Cardiac muscle cell (in vitro differentiated cells and primary cell): ENCODE measurements around the gene C1S. TPM values are rescaled to one million over a fixed set of nuclear protein-coding genes. Genes with fewer than 3 reads are reported as not detected.

Experiments
- DNase-seq, 2 donors: peaks; one replicate each; pipeline versions ENCODE4 v3.0.0 to v3.0.0-alpha.2; 2010 to 2017; ENCODE audit warnings: low read depth in 1 of 2, low spot score in 1 of 2
- H3K27ac ChIP-seq: fragments of 200-600 bp; sonication (generic); 2 replicates; pipeline ENCODE4 v1.5.1; 2016
- H3K27me3 ChIP-seq: fragments of 200-600 bp; sonication (generic); 2 replicates; pipeline ENCODE4 v1.6.0; 2016; ENCODE audit warnings: control low read depth
- H3K36me3 ChIP-seq: fragments of 200-600 bp; sonication (generic); 2 replicates; pipeline ENCODE4 v1.5.1; 2016; ENCODE audit warnings: control low read depth
- H3K4me1 ChIP-seq: fragments of 200-600 bp; sonication (generic); 2 replicates; pipeline ENCODE4 v1.8.1; 2017; ENCODE audit warnings: low read depth, mild to moderate bottlenecking, mixed run types
- H3K4me3 ChIP-seq: fragments of 200-600 bp; sonication (generic); 2 replicates; pipeline ENCODE4 v1.5.1; 2016; ENCODE audit warnings: mild to moderate bottlenecking
- H3K9me3 ChIP-seq: fragments of 200-600 bp; sonication (generic); 2 replicates; pipeline ENCODE4 v1.5.1; 2017; ENCODE audit warnings: low read depth, mild to moderate bottlenecking, control low read depth
- polyA plus RNA-seq: library from polyadenylated mRNA; unstranded; fragments of >200 nt; fragmentation: Nextera tagmentation; extraction: Ambion mirVana; gene quantifications from 2 replicates; pipeline ENCODE4 v1.2.1, GENCODE V29; 2016
- total RNA-seq: library from RNA; depleted of rRNA; stranded (reverse); fragments of >200 nt; gene quantifications from 2 replicates; pipeline ENCODE4 v1.2.3, GENCODE V29; 2016
- TF ChIP-seq, protein P1 (sequence below): IDR thresholded peaks from 2 replicates; pipeline ENCODE4 v1.5.1; 2012; ENCODE audit warnings: low read depth, mild to moderate bottlenecking, low read length

Gene C1S
- total and polyA plus RNA-seq, 2 experiments from 2014 or later, result 5.0 to 7.3 TPM

DNA sequence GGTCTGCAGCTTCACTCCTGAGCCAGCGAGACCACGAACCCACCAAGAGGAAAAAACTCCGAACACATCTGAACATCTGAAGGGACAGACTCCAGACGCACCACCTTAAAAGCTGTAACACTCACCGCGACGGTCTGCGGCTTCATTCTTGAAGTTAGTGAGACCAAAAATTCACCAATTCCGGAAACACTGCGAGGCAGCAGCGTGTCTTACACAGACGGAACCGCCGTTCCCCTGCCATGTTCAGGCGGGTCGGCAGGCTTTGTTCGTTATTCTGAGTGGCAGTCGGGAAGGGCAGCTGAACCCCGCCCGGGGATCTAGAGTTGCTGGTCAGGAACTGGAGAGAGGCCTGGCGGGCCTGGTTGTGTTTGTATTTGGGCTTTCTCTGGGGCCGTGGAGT lies 21.9 kb upstream of the C1S start:
- no peaks in the 10 kb centered on the region for H3K27me3 ChIP-seq
- TF ChIP-seq, protein P1, sequence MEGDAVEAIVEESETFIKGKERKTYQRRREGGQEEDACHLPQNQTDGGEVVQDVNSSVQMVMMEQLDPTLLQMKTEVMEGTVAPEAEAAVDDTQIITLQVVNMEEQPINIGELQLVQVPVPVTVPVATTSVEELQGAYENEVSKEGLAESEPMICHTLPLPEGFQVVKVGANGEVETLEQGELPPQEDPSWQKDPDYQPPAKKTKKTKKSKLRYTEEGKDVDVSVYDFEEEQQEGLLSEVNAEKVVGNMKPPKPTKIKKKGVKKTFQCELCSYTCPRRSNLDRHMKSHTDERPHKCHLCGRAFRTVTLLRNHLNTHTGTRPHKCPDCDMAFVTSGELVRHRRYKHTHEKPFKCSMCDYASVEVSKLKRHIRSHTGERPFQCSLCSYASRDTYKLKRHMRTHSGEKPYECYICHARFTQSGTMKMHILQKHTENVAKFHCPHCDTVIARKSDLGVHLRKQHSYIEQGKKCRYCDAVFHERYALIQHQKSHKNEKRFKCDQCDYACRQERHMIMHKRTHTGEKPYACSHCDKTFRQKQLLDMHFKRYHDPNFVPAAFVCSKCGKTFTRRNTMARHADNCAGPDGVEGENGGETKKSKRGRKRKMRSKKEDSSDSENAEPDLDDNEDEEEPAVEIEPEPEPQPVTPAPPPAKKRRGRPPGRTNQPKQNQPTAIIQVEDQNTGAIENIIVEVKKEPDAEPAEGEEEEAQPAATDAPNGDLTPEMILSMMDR, result no peak
- H3K9me3 ChIP-seq, result no peaks in the 10 kb centered on the region
- H3K4me3 ChIP-seq, result no peak overlapping the region
- no peak overlapping the region for H3K27ac ChIP-seq
- H3K36me3 ChIP-seq, result no peaks in the 10 kb centered on the region
- no peaks in the 10 kb centered on the region for H3K4me1 ChIP-seq
- DNase-seq, result no peak

DNA sequence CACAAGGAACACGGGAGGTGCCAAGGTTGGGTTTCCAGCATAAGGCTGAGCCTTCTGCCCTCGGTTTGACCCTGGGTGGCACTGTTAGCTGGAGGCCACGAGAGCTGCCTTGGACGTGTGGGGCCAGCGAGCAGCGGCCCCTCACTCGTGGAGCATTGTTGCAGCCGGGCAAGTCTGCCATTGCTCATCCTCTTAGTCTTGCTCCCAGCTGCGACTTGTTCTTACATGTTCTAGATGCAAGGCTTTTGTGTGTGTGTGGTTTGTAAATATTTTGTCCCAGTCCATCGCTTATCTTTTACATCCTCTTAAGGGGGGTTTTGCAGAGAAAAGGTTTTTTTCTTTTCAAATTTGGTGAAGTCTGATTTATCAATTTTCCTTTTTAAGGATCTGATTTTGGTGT lies 21.1 kb upstream of the C1S start:
- no peaks in the 10 kb centered on the region for H3K36me3 ChIP-seq
- no peak overlapping the region for H3K4me3 ChIP-seq
- no peaks in the 10 kb centered on the region for H3K9me3 ChIP-seq
- TF ChIP-seq, protein P1, result no peak
- no peaks in the 10 kb centered on the region for H3K4me1 ChIP-seq
- no peak overlapping the region for H3K27ac ChIP-seq
- no peak for DNase-seq
- H3K27me3 ChIP-seq, result no peaks in the 10 kb centered on the region

DNA sequence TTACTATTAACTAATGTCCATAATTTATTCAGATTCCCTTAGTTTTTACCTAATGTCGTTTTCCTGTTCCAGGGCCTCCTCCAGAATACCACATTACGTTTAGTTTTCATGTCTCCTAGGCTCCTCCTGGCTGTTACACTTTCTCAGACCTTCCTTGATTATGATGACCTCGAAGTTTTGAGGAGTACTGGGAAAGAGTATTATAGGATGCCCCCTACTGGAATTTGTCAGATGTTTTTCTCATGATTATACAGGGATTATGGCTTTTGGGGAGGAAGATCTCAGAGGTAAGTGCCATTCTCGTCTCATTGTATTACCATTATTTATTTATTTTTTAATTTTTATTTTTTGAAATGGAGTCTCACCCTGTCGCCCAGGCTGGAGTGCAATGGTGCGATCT lies 17.7 kb upstream of the C1S start:
- no peaks in the 10 kb centered on the region for H3K4me1 ChIP-seq
- no peaks in the 10 kb centered on the region for H3K27me3 ChIP-seq
- H3K36me3 ChIP-seq, result no peaks in the 10 kb centered on the region
- TF ChIP-seq, protein P1, result peak; percentile 50
- H3K4me3 ChIP-seq, result no peak overlapping the region
- no peaks in the 10 kb centered on the region for H3K9me3 ChIP-seq
- H3K27ac ChIP-seq, result no peak overlapping the region
- DNase-seq, result peak; percentile 32 to 69

DNA sequence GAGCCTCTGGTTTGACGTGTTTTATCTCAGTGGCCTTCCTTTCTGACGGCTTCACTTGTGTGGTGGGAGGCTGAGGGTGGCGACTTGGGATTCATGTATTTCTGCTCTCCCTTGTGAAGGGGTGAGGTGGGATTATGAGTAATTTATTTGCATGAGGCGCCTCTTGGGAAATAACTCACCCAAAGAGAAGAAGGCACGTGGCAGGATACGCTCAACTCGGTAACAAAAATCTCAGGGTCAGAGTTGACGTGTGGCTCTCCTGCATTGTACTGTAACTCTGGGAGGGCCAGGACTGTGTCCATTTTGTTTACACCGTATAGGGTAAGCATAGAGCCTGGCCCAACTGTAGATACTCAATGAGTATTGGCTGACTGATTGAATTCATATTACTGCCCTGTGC lies 14.6 kb upstream of the C1S start:
- H3K9me3 ChIP-seq, result no peaks in the 10 kb centered on the region
- TF ChIP-seq, protein P1, result no peak
- no peak overlapping the region for H3K27ac ChIP-seq
- no peaks in the 10 kb centered on the region for H3K36me3 ChIP-seq
- DNase-seq, result no peak
- H3K27me3 ChIP-seq, result no peaks in the 10 kb centered on the region
- no peaks in the 10 kb centered on the region for H3K4me1 ChIP-seq
- no peak overlapping the region for H3K4me3 ChIP-seq

DNA sequence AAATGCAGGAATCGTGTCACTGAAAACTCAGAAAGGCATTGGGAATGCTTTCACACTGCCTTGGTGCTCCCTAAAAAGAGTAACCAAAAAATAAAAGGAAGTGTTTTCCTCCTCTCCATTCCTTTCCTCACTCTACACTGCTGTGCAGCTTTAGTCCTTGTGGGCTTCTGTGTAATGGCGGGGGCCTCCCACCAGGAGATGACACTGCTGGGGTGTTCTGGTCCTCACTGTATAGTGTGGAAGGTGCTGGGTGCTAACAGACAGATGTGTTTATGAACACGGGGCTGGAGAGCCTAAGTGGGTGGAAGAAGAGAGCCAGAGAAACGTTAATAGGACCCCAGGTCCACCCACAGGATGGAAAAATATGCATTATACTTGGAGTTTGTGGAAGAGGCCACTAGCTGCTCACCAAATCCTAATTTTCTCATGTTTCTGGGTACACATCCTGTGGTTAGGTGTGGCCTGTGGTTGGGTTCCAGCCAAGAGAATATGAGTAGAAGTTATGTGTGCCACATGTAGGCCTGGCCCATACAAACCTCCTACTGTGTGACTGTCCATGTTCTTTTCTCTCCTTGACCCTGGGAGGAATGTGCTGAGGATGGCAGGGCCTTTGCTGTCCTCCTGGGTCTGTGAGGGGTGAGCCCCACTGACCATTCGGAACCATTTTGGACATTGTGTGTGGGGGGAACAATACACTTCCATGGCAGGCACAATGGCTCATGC lies 14.0 kb upstream of the C1S start:
- DNase-seq, result no peak
- H3K9me3 ChIP-seq, result no peaks in the 10 kb centered on the region

More for the DNA sequence above, 14.0 kb upstream of the C1S start:
- Histone ChIP-seq H3K4me3 (no peak overlapping the region), H3K27me3 (no peaks in the 10 kb centered on the region), H3K27ac (no peak overlapping the region), H3K36me3 (no peaks in the 10 kb centered on the region), H3K4me1 (no peaks in the 10 kb centered on the region)
- TF ChIP-seq, protein P1, result no peak
